ENCODE data around the gene TMEM74B. TPM values are rescaled to one million over a fixed set of nuclear protein-coding genes. Genes with fewer than 3 reads are reported as not detected.

Gene TMEM74B
- total RNA-seq, 2 donors from 2014 or later = not detected

DNA sequence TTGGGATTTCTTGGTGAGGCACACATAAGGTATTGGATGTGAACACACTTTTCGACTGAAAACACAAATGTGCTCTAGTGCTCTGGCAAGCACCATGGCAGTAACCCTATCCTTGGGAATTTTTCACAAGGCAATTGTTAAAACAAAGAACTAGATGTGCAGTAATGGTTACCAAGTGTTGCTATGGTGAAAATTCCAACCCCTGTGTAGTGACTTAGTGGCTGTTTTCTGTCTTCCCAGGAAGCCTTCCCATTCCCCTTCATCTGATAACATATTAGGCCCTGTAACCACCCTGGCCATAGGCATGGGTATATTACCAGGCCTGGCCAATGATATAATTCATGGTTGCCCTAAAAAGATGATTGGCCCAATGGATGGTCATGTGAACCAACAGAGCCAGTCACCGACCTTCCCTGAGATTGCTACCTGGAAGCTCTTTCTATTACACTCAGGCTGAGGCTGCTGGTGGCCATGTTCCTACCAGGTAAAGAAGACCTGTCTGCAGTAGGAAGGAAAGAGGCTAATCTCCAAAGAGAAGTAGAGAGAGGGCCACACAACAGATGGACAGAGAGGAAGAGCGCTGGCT lies 22.6 kb upstream of the TMEM74B start:
- Histone ChIP-seq H3K27me3 (replicated peaks; ENCODE audit: insufficient read depth) (no peaks in the 10 kb centered on the region), H3K4me1 (ENCODE audit: control insufficient read depth in 1 of 2, low read depth in 2 of 2) (no peaks in the 10 kb centered on the region), H3K36me3 (no peaks in the 10 kb centered on the region), H3K4me3 (no peak overlapping the region), H3K27ac (no peak overlapping the region), H3K9me3 (no peaks in the 10 kb centered on the region)
- ATAC-seq (ENCODE audit: insufficient number of reproducible peaks, low FRiP score, low read depth) (no peak), DNase-seq (ENCODE audit: low spot score) (no peak)
- TF ChIP-seq, protein P1, sequence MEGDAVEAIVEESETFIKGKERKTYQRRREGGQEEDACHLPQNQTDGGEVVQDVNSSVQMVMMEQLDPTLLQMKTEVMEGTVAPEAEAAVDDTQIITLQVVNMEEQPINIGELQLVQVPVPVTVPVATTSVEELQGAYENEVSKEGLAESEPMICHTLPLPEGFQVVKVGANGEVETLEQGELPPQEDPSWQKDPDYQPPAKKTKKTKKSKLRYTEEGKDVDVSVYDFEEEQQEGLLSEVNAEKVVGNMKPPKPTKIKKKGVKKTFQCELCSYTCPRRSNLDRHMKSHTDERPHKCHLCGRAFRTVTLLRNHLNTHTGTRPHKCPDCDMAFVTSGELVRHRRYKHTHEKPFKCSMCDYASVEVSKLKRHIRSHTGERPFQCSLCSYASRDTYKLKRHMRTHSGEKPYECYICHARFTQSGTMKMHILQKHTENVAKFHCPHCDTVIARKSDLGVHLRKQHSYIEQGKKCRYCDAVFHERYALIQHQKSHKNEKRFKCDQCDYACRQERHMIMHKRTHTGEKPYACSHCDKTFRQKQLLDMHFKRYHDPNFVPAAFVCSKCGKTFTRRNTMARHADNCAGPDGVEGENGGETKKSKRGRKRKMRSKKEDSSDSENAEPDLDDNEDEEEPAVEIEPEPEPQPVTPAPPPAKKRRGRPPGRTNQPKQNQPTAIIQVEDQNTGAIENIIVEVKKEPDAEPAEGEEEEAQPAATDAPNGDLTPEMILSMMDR (IDR thresholded peaks at IDR 0.05) = no peak

DNA sequence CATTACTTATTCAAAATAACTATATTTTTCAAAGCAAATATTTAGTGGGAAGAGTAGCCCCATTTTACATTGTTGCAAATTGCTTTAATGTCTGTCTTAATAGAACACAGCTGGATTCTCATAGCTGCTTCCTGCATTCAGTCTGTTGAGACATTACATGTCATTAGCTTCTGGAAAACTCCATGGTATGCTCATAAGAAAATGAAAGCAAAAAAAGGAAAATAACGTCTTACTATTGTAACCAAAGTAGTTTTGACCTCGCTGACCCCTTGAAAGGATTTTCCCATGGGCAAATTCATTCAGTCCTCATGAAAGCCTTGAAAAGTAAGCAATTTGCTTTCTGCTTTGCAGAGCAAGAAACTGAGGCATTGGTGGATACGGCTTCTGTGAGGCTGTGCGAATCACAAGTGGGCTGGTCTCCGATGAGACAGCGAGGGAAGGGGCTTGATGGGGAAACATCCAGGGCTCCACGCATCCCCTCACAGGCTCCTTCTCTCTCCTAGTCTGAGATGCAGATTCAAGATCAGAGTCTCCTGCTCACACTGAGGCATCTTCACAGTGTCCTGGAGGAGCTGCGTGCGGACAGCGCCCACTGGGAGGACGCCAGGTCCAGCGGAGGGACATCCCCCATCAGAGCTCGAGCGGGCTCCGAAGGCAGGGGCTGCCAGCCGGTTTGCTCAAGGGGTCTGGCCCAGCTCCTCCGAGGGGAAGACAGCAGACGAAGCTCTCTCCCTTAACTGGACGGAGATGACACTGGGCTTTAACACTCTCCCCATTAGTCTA lies 21.8 kb upstream of the TMEM74B start:
- H3K9me3 ChIP-seq = no peaks in the 10 kb centered on the region
- ATAC-seq (ENCODE audit: insufficient number of reproducible peaks, low FRiP score, low read depth) = no peak
- H3K4me3 ChIP-seq = no peak overlapping the region
- H3K27me3 ChIP-seq (replicated peaks; ENCODE audit: insufficient read depth) = no peaks in the 10 kb centered on the region
- TF ChIP-seq, protein P1 (IDR thresholded peaks at IDR 0.05) = no peak
- no peak for DNase-seq (ENCODE audit: low spot score)
- no peaks in the 10 kb centered on the region for H3K36me3 ChIP-seq
- H3K4me1 ChIP-seq (ENCODE audit: control insufficient read depth in 1 of 2, low read depth in 2 of 2) = no peaks in the 10 kb centered on the region
- no peak overlapping the region for H3K27ac ChIP-seq

DNA sequence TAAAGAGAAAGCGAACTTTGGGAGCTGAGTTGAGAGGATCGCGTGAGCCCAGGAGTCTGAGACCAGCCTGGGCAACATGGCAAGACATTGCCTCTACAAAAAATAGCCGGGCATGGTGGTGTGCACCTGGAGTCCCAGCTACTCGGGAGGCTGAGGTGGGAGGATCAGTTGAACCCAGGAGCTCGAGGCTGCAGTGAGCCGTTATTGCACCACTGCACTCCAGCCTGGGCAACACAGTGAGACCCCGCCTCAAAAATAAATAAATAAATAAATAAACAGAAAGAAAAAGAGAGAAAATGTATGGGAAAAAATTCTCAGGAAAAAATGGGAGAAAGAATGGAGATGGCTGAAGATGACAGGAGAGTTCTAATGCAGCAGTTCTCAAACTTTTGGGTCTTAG lies 21.0 kb upstream of the TMEM74B start:
- H3K4me3 ChIP-seq = no peak overlapping the region
- no peaks in the 10 kb centered on the region for H3K9me3 ChIP-seq
- TF ChIP-seq, protein P1 (IDR thresholded peaks at IDR 0.05) = no peak
- H3K27me3 ChIP-seq (replicated peaks; ENCODE audit: insufficient read depth) = no peaks in the 10 kb centered on the region
- no peaks in the 10 kb centered on the region for H3K4me1 ChIP-seq (ENCODE audit: control insufficient read depth in 1 of 2, low read depth in 2 of 2)
- no peak for ATAC-seq (ENCODE audit: insufficient number of reproducible peaks, low FRiP score, low read depth)
- H3K36me3 ChIP-seq = no peaks in the 10 kb centered on the region
- no peak overlapping the region for H3K27ac ChIP-seq
- DNase-seq (ENCODE audit: low spot score) = no peak

DNA sequence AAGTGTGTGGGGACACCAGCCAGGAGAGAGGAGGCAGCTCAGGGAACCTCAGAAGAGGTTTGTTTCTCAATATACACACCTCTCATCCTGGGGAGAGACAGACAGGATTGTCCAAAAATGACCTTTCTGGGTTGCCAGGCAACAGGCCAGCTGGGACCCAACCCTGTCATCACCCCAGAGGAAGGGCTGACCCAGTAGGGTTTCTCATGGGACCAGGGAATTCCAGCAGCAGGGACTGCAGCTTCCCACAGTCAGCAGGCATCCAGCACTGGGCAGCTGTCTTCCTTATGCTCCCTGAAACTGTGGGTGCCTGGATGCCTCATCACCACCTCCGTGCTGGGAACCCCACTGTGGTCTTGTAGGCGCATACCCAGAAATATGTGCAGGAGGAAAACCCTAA lies 19.8 kb upstream of the TMEM74B start:
- TF ChIP-seq, protein P1 (IDR thresholded peaks at IDR 0.05) = no peak
- Histone ChIP-seq H3K9me3 (no peaks in the 10 kb centered on the region), H3K27me3 (replicated peaks; ENCODE audit: insufficient read depth) (no peaks in the 10 kb centered on the region), H3K4me1 (ENCODE audit: control insufficient read depth in 1 of 2, low read depth in 2 of 2) (no peaks in the 10 kb centered on the region), H3K36me3 (no peaks in the 10 kb centered on the region), H3K4me3 (no peak overlapping the region), H3K27ac (no peak overlapping the region)
- DNase-seq (ENCODE audit: low spot score) (no peak), ATAC-seq (ENCODE audit: insufficient number of reproducible peaks, low FRiP score, low read depth) (no peak)

DNA sequence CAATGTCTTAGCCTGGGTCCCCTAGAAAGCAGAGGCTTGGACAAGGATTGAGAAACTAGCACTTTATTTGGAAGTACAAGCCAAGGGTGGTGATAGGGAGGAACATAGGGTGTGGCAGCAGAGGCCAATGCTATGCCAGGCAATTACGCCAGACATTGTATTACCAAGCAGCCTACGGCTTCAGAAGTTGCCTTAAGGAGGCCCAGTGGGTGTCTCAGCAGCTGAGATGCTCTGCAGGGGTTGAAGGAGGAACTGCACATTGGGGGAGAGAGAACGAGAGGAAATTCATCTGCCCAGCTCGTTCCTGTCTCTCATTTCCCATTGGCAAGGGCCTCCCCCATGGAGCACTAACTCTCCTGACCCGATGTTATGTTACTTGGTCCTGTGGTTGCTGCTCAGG lies 19.3 kb upstream of the TMEM74B start:
- H3K27ac ChIP-seq = no peak overlapping the region
- ATAC-seq (ENCODE audit: insufficient number of reproducible peaks, low FRiP score, low read depth) = no peak
- TF ChIP-seq, protein P1 (IDR thresholded peaks at IDR 0.05) = no peak

More for the DNA sequence above, 19.3 kb upstream of the TMEM74B start:
- H3K9me3 ChIP-seq = no peaks in the 10 kb centered on the region
- no peak for DNase-seq (ENCODE audit: low spot score)
- H3K4me1 ChIP-seq (ENCODE audit: control insufficient read depth in 1 of 2, low read depth in 2 of 2) = no peaks in the 10 kb centered on the region
- H3K27me3 ChIP-seq (replicated peaks; ENCODE audit: insufficient read depth) = no peaks in the 10 kb centered on the region
- H3K4me3 ChIP-seq = no peak overlapping the region
- no peaks in the 10 kb centered on the region for H3K36me3 ChIP-seq
